ENCODE results near the gene OR52A5.

OR52A5 gene

DNA sequence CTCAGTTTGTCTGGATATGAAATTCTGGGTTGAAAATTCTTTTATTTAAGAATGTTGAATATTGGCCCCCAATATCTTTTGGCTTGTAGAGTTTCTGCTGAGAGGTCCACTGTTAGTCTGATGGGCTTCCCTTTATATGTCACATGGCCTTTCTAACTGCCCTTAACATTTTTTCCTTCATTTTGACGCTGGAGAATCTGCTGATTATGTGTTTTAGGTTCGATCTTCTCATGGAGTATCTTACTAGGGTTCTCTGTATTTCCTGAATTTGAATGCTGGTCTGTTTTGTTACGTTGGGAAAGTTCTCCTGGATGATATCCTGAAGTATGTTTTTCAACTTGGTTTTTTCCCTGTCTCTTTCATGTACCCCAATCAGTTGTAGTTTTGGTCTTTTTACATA, 22.8 kb downstream of the OR52A5 start:
- DNase-seq, result no peak

DNA sequence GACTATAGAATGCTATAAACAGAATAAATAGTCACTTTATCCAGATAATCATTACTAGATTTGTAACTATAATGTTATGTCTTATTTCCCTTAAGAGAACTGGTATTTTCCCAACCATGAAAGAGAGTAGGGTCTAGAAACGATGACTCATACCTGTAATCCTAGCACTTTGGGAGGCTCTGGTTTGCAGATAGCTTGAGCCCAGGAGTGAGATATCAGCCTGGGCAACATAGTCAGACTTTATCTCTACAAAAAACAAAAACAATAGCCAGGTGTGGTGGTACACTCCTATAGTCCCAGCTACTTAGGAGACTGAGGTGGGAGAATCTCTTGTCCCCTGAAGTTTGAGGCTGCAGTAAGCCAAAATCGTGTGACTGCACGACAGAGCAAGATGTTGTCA, 30.9 kb downstream of the OR52A5 start:
- DNase-seq, result no peak

DNA sequence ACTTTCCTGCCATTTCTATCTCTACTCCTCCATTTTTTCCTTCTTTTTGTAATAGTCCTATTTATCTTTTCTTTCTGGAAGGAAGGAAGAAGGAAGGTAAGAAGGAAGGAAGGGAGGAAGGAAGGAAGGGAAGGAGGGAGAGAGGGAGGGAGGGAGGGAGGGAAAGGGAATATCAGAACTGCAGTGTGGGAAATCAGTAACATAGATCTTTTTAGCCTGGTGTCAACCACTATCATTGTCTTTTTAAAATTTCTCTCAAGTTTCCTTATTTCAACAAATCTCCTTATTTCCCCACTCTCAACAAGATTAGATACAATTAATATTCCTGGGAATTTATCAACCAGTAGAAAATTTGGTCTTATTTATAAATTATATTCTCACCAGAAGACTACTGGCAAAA, 35.1 kb downstream of the OR52A5 start:
- DNase-seq, result no peak

DNA sequence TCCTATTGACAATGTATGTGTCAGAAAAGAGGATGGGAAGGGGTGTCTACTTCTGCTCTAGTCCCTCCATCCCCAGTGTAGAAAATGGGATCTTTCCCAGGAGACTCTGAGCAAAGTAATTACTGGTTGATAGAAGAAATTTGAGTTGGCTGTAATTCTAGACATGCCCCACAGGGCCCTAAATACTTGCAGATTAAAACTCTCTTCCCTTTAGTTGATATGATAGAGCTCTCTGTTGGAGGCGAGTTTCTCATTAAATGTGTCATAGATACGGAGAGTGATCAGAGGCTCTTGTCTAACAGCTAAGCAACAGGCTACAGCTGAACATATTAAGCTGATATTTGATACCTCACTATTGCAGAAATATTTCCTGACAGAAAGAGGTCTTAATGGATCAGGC, 35.9 kb downstream of the OR52A5 start:
- DNase-seq, result no peak

DNA sequence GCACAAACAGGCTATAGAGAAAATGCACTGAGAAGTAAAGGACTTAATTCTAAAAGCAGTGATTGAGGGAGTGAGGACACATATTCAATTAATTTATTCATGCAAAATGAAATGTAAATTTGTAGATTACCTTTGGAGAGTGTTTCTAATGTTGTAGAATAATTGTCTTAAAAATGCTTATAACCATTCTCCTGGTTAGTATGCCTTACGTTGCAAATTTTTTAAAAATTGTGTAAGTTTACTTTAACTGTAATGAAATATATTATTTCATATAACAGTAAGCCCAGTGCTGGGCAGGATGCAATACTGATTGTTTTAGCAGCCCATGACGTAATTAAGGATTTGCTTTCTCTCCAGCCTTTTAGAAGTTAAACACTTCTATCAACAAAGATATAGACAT, 42.1 kb downstream of the OR52A5 start:
- no peak for DNase-seq

DNA sequence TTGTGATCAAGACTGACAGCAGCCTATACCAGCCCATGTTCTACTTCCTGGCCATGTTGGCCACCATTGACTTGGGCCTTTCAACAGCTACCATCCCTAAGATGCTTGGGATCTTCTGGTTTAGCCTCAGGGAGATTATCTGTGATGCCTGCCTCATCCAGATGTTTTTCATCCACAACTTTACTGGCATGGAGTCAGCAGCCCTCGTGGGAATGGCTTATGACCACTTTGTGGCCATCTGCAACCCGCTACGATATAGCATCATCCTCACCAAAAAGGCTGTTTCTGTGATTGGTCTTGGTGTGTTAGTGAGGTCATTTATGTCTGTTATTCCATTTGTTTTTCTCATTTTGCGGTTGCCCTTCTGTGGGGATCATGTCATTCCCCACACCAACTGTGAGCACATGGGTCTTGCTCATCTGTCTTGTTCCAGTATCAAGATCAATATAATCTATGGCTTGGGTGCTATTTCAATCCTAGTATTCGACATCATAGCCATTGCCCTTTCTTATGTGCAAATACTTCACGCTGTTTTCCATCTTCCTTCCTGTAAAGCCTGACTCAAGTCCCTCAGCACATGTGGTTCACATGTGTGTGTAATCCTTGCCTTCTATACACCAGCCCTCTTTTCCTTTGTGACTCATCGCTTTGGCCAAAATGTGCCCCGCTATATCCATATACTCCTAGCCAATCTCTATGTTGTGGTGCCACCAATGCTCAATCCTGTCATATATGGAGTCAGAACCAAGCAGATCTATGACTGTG, 45.2 kb downstream of the OR52A5 start:
- DNase-seq, result peak; percentile 62

DNA sequence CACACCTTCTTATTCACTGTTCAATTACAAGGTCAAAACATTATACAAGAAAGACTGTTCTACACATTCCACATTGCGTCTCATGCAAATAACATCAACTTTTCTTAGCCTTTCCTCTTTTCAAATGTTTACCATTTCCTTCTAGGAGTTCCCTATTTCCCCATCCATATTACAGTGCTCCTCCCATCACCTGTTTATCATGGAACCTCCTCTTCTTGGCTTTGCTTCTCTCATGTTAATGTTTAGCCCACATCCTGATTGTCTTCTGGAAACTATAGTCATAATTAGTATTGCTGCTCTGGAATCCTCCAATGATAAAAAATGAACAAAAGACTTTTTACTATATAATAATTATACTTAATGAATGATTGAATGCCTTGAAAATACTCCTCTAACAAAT, 47.5 kb downstream of the OR52A5 start:
- no peak for DNase-seq

DNA sequence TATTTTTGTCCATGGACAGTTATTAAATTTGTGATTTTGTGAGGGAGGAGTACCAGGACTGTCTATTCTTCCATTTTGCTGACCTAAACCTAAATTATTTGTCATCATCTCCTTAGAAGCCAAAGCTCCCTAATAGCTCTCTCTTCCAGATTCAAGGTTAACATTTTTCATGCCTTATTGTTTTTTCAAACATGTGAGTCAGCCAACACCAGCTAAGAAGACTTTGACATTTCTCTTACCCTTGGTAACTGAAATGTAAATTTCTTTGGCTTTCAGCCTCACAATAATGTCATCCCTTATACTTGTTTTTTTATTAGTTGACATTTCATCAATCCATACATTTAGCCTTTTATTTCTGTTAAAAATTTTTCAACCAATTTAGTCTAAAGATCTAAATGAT, 49.6 kb downstream of the OR52A5 start:
- no peak for DNase-seq

DNA sequence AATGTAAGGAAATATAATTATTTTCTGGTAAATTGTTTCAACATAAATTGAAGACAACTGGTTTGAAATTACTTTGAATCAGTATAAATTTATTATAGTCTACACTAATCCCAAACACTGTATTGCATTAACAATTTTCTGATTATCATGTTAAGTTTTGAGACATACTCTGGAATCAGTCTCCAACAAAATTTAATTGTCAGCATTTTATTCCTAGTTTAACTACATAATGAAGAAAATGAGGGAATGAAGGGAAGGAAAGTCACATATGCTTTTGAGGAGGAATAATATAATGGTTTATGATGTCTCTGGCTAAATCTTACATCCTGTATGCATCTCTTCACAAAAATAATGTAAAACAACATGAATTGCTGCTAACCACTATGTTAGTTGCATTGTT, 54.6 kb downstream of the OR52A5 start:
- no peak for DNase-seq

DNA sequence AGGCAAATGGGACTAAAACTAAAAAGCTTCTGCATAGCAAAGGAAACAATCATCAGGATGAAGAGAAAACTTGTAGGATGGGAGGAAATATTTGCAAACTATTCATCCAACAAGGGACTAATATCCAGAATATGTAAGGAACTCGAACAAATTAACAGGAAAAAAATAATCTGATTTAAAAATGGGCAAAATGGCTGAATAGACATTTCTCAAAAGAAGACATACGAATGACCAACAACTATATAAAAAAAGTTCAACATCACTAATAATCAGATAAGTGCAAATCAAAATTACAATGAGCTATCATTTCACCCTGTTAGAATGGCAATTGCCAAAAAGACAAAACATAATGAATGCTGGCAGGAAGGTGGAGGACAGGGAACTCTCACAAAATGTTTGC, 56.8 kb downstream of the OR52A5 start:
- no peak for DNase-seq
